COLO668 (cell line): ENCODE data around the gene MICB.
"Not testable (repeated sequence)": the region's sequence is repeated elsewhere in the genome, so short reads cannot be mapped to it uniquely, and the experiment has no call there.

Source experiments
- DNase-seq: peaks from one replicate; lab custom pipeline; 2025; ENCODE audit not compliant: unreplicated experiment; lab: John Stamatoyannopoulos, UW

MICB gene

GRCh38 chr6:31498748-31499147 lies 803 bp downstream of the MICB start:
- peak; percentile 8 for DNase-seq

DNA sequence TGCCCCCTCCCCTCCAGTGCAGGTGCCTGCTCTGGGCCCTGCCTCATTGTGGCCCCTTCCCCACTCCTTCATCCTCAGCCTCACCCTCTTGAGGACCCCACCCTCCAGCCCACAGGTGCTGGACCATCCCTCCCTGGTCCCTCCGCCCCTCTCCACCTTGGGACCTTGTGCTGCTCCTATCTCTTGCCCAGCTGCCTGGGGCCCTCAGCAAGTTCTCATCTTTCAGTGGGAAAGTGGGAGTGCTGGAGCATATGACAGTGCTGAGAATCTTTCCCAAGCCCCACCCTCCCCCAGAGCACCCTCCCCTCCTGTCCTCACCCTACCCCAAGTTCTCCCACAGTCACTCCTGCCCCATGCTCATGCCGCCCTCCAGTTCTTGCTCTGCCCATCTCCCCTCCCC lies 1.7 kb downstream of the MICB start:
- DNase-seq: not testable (repeated sequence)

GRCh38 chr6:31502586-31502985 lies 4.6 kb downstream of the MICB start:
- no peak for DNase-seq

DNA sequence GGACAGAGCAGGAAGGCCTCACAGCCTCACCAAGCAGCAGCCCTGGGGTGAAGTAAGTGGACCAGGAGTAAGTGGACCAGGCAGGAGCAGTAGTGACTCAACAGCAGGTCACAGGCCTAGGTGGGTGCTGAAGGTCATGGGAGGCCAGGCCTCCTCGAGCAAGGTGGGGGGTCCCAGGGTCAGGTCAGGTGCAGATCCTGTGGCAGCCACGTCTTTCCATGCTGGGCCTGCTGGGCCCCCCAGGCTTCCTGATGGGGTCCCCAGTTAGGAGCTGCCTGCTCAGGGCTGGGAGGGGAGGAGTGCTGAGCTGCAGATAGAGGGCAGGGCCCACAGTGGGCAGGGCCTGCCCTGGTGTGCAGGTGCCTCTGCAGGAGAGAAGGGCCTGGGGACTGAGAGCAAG lies 11.1 kb downstream of the MICB start:
- DNase-seq: not testable (repeated sequence)

DNA sequence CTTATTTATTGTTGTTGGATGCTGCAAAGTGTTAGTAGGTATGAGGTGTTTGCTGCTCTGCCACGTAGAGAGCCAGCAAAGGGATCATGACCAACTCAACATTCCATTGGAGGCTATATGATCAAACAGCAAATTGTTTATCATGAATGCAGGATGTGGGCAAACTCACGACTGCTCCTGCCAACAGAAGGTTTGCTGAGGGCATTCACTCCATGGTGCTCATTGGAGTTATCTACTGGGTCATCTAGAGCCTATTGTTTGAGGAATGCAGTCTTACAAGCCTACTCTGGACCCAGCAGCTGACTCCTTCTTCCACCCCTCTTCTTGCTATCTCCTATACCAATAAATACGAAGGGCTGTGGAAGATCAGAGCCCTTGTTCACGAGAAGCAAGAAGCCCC lies 12.1 kb downstream of the MICB start:
- no peak for DNase-seq

- no peak for DNase-seq
These were observed 15.7 kb downstream of the MICB start for GRCh38 chr6:31513456-31514165.

GRCh38 chr6:31521835-31522234 lies 23.9 kb downstream of the MICB start:
- no peak for DNase-seq

GRCh38 chr6:31525553-31525931 lies 27.6 kb downstream of the MICB start:
- DNase-seq: no peak

GRCh38 chr6:31525932-31526591 lies 28.1 kb downstream of the MICB start:
- DNase-seq: no peak

DNA sequence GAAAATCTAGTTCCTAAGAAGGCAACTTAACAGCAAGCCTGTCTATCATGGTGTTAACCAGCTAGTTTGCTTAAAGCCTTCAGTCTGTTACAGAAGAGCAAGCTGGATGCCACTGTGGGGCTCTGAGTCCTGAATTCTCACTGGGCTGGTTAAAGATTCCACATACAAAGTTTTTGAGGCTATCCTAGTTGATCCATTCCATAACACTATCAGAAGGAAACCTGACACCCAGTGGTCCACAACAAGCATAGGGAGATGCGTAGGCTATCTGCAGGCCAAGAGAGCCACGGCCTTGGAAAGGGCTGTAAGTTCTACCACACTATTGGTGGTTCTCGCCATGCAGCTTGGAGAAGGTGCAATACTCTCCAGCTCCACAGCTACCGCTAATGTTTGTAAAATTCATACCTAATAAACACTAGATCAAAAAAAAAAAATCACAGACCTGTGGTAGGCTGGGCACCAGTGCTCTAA lies 30.4 kb downstream of the MICB start:
- DNase-seq: no peak

- DNase-seq: no peak
These were observed 30.9 kb downstream of the MICB start, which contains the start of gene MCCD1 for GRCh38 chr6:31528821-31529328. MCCD1 (plus strand) TSS chr6:31528962; CDS start chr6:31529015, 53 bp downstream.

- DNase-seq: no peak
These were observed 31.6 kb downstream of the MICB start for GRCh38 chr6:31529329-31530150.

DNA sequence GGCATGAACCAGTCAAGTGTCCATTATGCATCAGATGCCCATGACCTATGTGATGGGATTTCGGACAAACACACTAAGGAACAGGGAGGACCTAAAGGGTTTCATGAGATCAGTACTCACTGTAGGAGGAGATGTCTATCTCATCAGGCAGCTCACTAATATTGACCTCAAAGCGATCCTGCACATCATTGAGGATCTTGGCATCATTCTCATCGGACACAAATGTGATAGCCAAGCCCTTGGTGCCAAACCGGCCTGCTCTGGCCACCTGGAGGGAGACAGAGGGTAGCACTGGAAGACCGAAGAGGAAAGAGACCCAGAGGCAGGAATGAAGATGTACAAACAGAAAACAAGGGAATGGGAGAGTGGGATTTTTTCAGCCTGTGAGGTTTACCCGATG lies 32.7 kb downstream of the MICB start:
- DNase-seq: no peak

- no peak for DNase-seq
These were observed 33.2 kb downstream of the MICB start for GRCh38 chr6:31531162-31531561.

GRCh38 chr6:31531771-31532643 lies 34.1 kb downstream of the MICB start:
- no peak for DNase-seq

DNA sequence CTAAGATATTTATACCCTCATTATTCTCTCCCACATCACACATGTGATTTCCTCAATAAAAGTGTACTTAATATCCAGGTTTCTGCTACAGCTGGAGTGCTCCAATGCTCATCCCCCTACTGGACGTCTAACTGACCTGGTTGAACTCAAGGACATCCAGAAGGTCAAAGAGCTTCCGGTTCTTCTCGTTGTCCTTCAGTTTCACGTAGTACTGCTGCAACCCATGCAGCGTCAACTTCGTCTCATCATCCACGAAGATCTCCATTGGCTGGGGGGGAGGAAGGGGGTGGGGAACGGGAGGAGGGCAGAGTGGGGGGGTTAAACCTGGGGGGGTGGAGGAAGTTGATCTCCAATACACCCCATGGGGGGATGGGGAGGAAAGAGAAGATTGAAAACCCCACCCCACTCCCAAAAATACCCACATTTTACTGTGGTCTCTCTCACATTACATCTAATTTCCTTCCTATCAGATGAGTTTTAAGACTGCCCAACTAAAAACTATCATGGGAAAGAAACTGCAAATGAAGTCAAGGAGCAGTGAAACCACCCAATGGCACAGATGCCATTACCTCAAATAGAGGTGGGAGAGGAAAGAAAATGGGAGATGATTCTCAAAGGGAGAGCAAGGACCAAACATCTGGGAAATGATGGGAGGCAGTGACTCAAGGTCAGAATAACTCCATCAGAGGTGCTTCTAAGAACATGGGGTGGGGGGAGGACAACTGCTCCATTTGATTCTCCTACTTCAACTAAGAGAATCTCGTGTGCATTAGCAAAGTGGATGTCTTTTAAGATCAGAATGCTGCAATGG lies 34.9 kb downstream of the MICB start:
- DNase-seq: no peak

GRCh38 chr6:31533455-31533841 lies 35.5 kb downstream of the MICB start:
- DNase-seq: no peak

- no peak for DNase-seq
These were observed 36.1 kb downstream of the MICB start for GRCh38 chr6:31534011-31534410.

DNA sequence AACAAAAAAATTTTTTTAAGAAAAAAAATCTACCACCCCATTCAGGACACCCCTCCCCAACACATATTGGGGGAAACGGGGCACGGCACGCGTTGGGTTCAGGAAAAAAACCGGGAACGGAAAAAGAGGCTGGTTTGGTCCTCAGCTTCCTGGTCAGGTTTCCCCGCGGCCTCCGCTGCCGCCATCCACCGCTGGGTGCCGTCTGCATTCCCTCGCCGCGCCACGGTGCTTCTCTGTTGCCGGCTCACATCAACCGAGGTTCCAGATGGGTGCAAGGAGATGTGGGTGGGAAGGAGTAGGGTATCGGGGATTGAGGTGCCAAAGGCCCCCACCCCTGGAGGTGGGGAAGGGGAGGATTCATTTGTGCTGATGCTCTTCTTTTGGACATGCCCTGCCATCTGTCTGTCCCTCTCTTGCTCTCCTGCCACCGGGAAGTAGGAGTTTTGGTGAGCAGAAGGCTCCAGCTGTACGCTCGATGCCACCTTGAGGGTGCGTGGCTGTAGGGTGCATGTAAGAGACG lies 36.6 kb downstream of the MICB start:
- no peak for DNase-seq
